K562 treated with DMSO at 1 percent for 12 hours (cell line): Measurements from ENCODE around the gene ADIRF. TPM values are rescaled to one million over a fixed set of nuclear protein-coding genes. Genes with fewer than 3 reads are reported as not detected.

Experiments
- total RNA-seq: library from RNA; unstranded; fragments of 300-600 nt; gene quantifications from 2 replicates; pipeline ENCODE4 v1.2.3, GENCODE V29; 2022; ENCODE audit not compliant: insufficient read depth

The ADIRF gene
- not detected in 2 replicates for total RNA-seq

DNA sequence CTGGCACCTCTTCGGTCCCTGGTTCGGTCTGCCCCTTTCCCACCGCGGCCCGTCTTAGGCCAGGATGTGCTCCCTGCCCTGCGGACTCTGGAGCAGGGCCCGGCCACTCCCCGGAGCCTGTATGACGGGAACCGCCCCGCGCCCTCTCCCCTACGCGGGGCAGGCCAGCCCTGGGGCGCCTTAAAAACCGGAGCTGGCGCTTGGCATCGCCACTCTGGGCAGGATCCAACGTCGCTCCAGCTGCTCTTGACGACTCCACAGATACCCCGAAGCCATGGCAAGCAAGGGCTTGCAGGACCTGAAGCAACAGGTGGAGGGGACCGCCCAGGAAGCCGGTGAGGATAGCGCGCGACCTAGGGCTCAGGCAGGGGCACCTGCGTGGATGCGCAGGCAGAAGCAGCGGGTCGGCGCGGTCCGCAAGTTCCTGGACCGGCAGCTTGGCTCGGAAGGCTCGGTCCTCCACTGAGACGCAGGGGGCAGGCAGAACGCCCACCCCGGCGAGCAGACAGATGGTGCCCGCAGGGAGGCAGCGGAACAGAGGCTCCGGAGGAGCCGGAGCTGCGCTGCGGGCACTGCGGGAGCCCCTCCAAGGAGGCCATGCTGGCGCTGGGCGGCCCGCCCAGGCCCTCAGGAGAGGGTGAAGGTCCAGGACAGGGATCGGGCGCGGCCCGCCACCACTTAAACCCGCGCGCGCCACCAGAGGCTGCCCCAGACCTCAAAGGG, at the start of gene ADIRF:
Gene ADIRF (plus strand): TSS at position 212 of the 723 bp plus-strand sequence. CDS start 63 bp downstream, at position 275.

GRCh38 chr10:86957471-86958115, 10.7 kb upstream of the ADIRF start, which contains the start of gene MMRN2:
Gene MMRN2, minus strand, starts transcription at chr10:86957615. Its CDS starts 74 bp downstream, at chr10:86957541.

DNA sequence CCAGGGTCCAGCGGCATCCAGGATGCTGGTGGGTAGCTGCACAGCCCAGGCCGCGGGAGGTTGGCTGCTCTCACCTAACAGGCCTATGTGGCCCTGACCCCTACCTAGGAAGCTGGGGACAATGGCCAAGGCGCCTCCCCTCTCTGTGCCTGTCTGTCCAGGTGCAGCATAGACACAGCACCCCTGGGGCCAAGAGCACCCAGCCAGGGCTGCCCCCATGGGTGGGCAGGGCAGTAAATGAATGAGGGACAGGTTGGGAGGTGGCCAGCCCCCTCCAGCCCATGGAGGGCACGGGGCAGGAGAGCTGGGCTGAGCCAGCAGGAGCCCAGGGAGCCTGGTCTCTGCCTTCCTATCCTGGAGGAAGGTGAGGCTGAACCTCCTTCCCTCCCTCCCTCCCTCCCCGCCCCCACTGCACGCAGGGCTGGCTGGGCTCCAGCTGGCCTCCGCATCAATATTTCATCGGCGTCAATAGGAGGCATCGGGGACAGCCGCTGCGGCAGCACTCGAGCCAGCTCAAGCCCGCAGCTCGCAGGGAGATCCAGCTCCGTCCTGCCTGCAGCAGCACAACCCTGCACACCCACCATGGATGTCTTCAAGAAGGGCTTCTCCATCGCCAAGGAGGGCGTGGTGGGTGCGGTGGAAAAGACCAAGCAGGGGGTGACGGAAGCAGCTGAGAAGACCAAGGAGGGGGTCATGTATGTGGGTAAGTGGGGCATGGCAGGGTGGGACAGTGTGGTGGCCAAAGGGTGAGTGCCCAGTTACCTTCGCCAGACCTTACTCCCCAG, 10.0 kb upstream of the ADIRF start, which contains the start of gene SNCG:
Gene SNCG (plus strand): TSS at position 484 of the 785 bp plus-strand sequence. CDS start 99 bp downstream, at position 583.

GRCh38 chr10:87020056-87020455, 51.8 kb downstream of the ADIRF start, which contains the start of gene FAM25A:
Gene FAM25A, plus strand, starts transcription at chr10:87020294. Its CDS starts 31 bp downstream, at chr10:87020325.

Other genes with a start within 250 kb of the ADIRF start
- 2.8 and 14.7 TPM in 2 replicates for gene BMPR1A, start 211.9 kb upstream of the ADIRF start, total RNA-seq
- gene MMRN2, start 10.9 kb upstream of the ADIRF start, total RNA-seq, result 0.28 and 1.0 TPM in 2 replicates
- gene SNCG, start 9.9 kb upstream of the ADIRF start, total RNA-seq, result 36.6 and 68.1 TPM in 2 replicates
- not detected in 2 replicates for gene FAM25A, start 51.8 kb downstream of the ADIRF start, total RNA-seq
- gene GLUD1, start 126.4 kb downstream of the ADIRF start, total RNA-seq, result 32.1 and 68.8 TPM in 2 replicates
- 5.0 and 13.9 TPM in 2 replicates for gene SHLD2, start 126.7 kb downstream of the ADIRF start, total RNA-seq